IPS DF 4.7 (cell line): ENCODE measurements around the gene RANBP3.
"Not testable (repeated sequence)": the region's sequence is repeated elsewhere in the genome, so short reads cannot be mapped to it uniquely, and the experiment has no call there.

Experiments
- DNase-seq: peaks from one replicate; pipeline ENCODE4 v3.0.0-alpha.2; 2013; ENCODE audit warnings: low spot score; ENCODE audit errors: extremely low read depth

Gene RANBP3

GRCh38 chr19:5884065-5884811, 93.7 kb downstream of the RANBP3 start:
- not testable (repeated sequence) for DNase-seq

- DNase-seq: not testable (repeated sequence)
Measured at GRCh38 chr19:5883157-5883873, 94.6 kb downstream of the RANBP3 start.

GRCh38 chr19:5882421-5882968, 95.4 kb downstream of the RANBP3 start:
- DNase-seq: no peak

- no peak for DNase-seq
Measured at GRCh38 chr19:5881543-5882299, 96.2 kb downstream of the RANBP3 start.

- DNase-seq: no peak
Measured at GRCh38 chr19:5880604-5881078, 97.3 kb downstream of the RANBP3 start.

- no peak for DNase-seq
Measured at GRCh38 chr19:5880196-5880595, 97.7 kb downstream of the RANBP3 start.

GRCh38 chr19:5877882-5878281, 100.1 kb downstream of the RANBP3 start:
- DNase-seq: no peak

- no peak for DNase-seq
Measured at GRCh38 chr19:5877427-5877826, 100.5 kb downstream of the RANBP3 start.

GRCh38 chr19:5874496-5874895, 103.4 kb downstream of the RANBP3 start:
- DNase-seq: not testable (repeated sequence)

- DNase-seq: no peak
Measured at GRCh38 chr19:5873617-5874199, 104.2 kb downstream of the RANBP3 start.

- DNase-seq: no peak
Measured at GRCh38 chr19:5870986-5871394, 107.0 kb downstream of the RANBP3 start.

- DNase-seq: no peak
Measured at GRCh38 chr19:5867201-5868136, 110.5 kb downstream of the RANBP3 start.
